ENCODE data around the gene ABCA4.

ABCA4 gene

GRCh38 chr1:94101613-94102525 is 19.1 kb downstream of the ABCA4 start:
- DNase-seq = no peak

- DNase-seq = no peak
Observed at GRCh38 chr1:94100785-94101612, 19.9 kb downstream of the ABCA4 start.

DNA sequence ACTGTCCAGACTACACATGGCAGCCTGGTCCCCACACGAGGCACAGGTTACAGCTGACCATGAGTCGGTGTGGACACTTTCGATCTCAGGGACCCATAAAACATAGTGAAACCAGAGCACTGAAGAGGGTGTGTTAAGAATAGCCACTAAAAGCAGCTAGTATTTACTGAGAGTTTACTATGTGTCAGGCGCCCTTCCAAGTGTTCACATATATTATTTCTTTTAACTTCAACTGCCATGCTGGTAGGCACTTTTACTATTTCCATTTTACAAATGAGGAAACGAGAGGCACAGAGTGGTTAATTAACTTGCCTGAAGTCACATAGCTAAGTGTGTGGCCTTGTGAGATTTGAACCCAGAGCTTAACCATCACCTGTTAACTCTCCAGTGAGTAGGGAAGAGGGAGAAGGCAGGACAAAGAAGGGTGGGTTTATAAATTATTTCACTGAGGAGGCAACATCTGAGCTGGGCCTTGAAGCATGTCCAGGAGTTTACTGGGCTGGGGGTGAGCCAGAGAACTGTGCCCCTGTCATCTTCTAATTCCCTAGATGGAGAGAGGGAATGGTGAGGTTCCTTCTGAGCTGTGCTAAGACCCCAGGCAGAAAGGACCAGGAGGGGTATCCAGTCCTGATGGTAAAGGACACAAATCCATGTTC is 20.7 kb downstream of the ABCA4 start:
- DNase-seq = no peak

- no peak for DNase-seq
Observed at GRCh38 chr1:94099303-94099702, 21.6 kb downstream of the ABCA4 start.

DNA sequence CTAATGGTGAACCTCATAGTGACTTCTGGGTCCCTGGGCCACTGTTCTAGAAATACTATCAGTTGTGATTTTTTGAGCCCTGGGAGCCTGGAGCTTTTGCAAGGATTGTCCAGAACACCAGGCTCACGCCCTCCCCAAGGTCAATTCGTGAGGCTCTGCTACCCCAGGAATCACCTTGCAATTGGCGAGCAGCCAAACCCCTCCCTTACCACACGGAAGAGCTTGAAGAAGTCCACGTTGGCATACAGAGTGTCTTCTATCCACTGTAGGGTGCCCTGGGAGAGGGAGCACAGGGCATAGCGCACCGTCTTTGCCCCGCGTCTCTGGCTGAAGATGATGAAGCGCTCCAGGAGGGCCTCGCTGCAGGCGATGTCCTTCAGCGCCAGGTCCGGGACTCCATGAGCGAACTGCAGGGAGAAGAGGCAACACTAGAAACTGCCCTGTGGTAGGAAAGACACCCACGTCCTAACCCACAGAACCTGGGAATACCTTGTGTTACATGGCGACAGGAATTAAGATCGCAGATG is 22.3 kb downstream of the ABCA4 start:
- DNase-seq = no peak

- no peak for DNase-seq
Observed at GRCh38 chr1:94096797-94097549, 24.0 kb downstream of the ABCA4 start.

DNA sequence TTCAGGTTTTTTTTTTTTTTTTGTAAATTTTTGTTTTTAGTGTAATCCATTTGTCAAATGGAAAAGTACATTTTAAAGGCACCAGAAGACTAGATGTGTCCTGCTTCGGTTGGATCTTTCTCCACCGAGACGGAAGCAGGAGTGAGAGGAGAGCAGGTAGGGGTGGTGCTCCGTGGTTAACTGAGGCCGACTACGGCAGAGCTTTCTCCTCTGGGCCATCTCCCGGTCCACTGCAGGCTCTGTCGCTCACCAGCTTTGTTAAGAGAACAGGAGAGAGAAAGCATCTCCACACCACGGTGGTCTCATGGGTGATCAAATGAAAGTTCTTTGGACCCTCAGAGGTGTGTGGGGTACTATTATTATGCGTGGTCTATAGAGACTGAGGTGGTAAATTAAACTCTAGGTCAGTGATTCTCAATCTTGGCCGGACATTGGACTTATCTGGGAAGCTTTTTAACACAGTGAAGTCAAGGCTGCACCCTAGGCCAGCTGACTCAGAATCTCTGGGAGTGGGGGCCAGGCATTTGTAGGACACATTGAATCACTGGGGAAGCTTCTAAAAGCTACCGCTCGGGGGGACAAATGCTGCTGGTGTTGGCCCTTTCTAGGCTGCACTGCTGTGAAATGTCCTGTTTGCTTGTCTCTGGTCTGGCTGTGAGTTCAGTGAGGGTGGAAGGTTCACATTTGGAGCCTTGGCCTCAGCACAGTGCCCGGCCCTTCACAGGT is 25.0 kb downstream of the ABCA4 start:
- DNase-seq = no peak

DNA sequence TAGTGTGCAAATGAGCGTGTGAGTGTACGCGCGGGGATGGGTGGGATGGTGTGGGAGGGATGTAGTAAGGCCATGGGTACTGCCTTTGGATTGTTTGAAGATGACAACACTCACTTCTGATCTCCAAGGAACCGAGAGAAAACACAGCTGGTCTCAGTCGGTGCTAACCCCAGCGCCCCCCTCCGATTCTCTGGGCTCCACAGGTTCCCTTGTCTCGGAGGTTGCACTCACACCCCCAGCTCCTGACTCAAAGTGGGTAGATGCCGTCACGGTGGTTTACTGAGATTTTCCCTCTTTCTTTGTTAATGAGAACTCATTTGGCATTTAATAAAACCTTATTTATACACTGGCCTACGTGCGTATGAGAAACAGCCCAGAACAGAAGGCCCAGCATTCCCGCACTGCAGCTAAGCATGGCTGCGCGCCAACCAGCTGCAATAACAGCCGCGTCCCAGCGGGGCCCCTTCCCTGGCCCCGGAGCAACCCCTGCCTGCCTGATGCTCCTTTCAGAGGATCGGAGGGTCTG is 25.8 kb downstream of the ABCA4 start:
- DNase-seq = no peak

- DNase-seq = no peak
Observed at GRCh38 chr1:94094469-94095111, 26.4 kb downstream of the ABCA4 start.

- DNase-seq = no peak
Observed at GRCh38 chr1:94093996-94094395, 27.0 kb downstream of the ABCA4 start.

GRCh38 chr1:94093396-94093795 is 27.6 kb downstream of the ABCA4 start:
- no peak for DNase-seq

DNA sequence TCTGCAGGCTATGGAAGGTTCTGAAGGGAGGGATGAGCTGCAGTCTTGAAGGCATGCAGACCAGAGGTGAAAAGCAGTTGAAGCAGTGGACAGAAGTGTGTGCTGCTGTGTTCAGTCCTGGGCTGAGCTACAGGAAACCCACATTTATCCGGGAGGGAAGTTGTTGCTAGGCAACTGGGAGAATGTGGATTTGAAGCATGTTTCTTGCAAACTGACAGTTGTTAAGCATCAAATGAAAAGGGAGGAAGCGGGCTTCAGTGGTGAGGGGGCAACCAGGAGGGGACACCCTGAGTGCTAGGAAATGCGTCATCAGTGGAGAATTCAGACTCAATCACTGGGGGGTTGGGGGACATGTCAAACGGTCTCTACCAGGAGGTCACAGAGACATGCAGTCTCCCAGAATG is 28.7 kb downstream of the ABCA4 start:
- DNase-seq = peak; percentile 45

- no peak for DNase-seq
Observed at GRCh38 chr1:94090761-94091160, 30.2 kb downstream of the ABCA4 start.

GRCh38 chr1:94087193-94087592 is 33.8 kb downstream of the ABCA4 start:
- DNase-seq = no peak

- DNase-seq = no peak
Observed at GRCh38 chr1:94084547-94084946, 36.4 kb downstream of the ABCA4 start.

- no peak for DNase-seq
Observed at GRCh38 chr1:94084085-94084484, 36.9 kb downstream of the ABCA4 start.

- DNase-seq = no peak
Observed at GRCh38 chr1:94083681-94084080, 37.3 kb downstream of the ABCA4 start.

GRCh38 chr1:94081566-94082344 is 39.2 kb downstream of the ABCA4 start:
- DNase-seq = no peak

DNA sequence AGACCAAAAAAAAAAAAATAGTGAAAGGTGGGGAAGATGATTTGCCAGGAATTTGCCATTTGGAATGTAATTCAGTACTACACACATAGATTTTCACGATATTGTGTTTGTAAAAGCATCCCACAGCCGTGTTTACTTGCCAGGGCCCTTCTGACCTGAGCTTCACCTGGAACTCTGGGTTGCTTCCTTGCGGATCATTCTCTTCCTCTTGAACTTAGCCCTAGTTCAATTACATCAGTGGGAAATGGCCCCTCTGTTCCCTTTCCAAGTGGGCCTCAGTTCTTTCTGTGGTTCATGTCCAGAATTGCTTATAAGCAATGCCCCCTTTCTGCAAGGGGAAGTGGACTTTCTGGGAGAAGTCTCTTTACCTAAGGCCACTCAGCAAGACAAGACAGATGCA is 41.0 kb downstream of the ABCA4 start:
- no peak for DNase-seq

All from retina (tissue), 1 donor.